CD4-positive, CD25-positive, alpha-beta regulatory T cell (primary cell): ENCODE measurements around the gene ARHGEF28. TPM values are rescaled to one million over a fixed set of nuclear protein-coding genes. Genes with fewer than 3 reads are reported as not detected.

ENCODE experiments used
- ATAC-seq, 2 donors: fragments of 150-1000 bp; cut with Tn5 transposase; one replicate each; pipeline ENCODE4 v1.10.0; 2021; ENCODE audit warnings: low read depth in 2 of 2, moderate number of reproducible peaks in 2 of 2, moderate library complexity in 1 of 2
- DNase-seq, 3 donors: peaks; one replicate each; pipeline versions ENCODE4 v3.0.0 to v3.0.0-alpha.2; 2012 to 2022; ENCODE audit warnings: mixed read lengths in 1 of 3
- H3K27ac ChIP-seq: one replicate; pipeline ENCODE4 v1.7.0; 2013; ENCODE audit warnings: mild to moderate bottlenecking, low read length; ENCODE audit not compliant: insufficient read depth, poor library complexity, severe bottlenecking
- H3K27me3 ChIP-seq: one replicate; pipeline ENCODE4 v1.7.0; 2013; ENCODE audit warnings: low read length; ENCODE audit not compliant: control insufficient read depth, insufficient read depth
- H3K36me3 ChIP-seq: one replicate; pipeline ENCODE4 v1.7.0; 2013; ENCODE audit warnings: mild to moderate bottlenecking, low read length, moderate library complexity; ENCODE audit not compliant: control insufficient read depth, insufficient read depth
- H3K4me1 ChIP-seq: 2 replicates; pipeline ENCODE4 v1.7.0; 2013; ENCODE audit warnings: mild to moderate bottlenecking, low read length; ENCODE audit not compliant: insufficient read depth, control insufficient read depth, poor library complexity, severe bottlenecking
- H3K4me3 ChIP-seq: one replicate; pipeline ENCODE4 v1.7.0; 2013; ENCODE audit warnings: low read depth, mild to moderate bottlenecking, low read length, moderate library complexity
- H3K9me3 ChIP-seq, 2 experiments: 1 replicate in 1 of 2; 2 replicates in 1 of 2; pipeline ENCODE4 v1.7.0; 2013; ENCODE audit warnings: low read length in 2 of 2, mild to moderate bottlenecking in 1 of 2, moderate library complexity in 1 of 2; ENCODE audit not compliant: control insufficient read depth in 2 of 2
- H3K27ac Mint-ChIP-seq, 3 donors: one replicate each; pipeline ENCODE4 v1.8.0; 2020 to 2022; ENCODE audit warnings: mild to moderate bottlenecking in 3 of 3, mixed read lengths in 3 of 3, moderate library complexity in 2 of 3
- H3K27me3 Mint-ChIP-seq: one replicate; pipeline ENCODE4 v1.8.0; 2022; ENCODE audit warnings: mild to moderate bottlenecking, mixed read lengths
- H3K36me3 Mint-ChIP-seq: one replicate; pipeline ENCODE4 v1.8.0; 2020; ENCODE audit warnings: mixed read lengths
- H3K4me1 Mint-ChIP-seq, 4 donors: one replicate each; pipeline ENCODE4 v1.8.0; 2020 to 2022; ENCODE audit warnings: mixed read lengths in 4 of 4, mild to moderate bottlenecking in 1 of 4
- H3K4me3 Mint-ChIP-seq, 4 donors: one replicate each; pipeline ENCODE4 v1.8.0; 2020 to 2022; ENCODE audit warnings: mild to moderate bottlenecking in 4 of 4, mixed read lengths in 4 of 4, moderate library complexity in 3 of 4
- H3K9me3 Mint-ChIP-seq, 7 donors: one replicate each; pipeline ENCODE4 v1.8.0; 2020 to 2022; ENCODE audit warnings: mixed read lengths in 7 of 7, mild to moderate bottlenecking in 3 of 7, moderate library complexity in 2 of 7
- polyA plus RNA-seq, 4 donors: library from polyadenylated mRNA; unstranded; fragments of 300-500 nt; fragmentation: Illumina TruSeq; gene quantifications; one replicate each; pipeline ENCODE4 v1.2.3, GENCODE V29; 2021
- total RNA-seq: library from RNA; stranded (reverse); gene quantifications from one replicate; pipeline ENCODE4 v1.2.3, GENCODE V29; 2022

The ARHGEF28 gene
- total and polyA plus RNA-seq, 5 donors from 2014 or later, result not detected

DNA sequence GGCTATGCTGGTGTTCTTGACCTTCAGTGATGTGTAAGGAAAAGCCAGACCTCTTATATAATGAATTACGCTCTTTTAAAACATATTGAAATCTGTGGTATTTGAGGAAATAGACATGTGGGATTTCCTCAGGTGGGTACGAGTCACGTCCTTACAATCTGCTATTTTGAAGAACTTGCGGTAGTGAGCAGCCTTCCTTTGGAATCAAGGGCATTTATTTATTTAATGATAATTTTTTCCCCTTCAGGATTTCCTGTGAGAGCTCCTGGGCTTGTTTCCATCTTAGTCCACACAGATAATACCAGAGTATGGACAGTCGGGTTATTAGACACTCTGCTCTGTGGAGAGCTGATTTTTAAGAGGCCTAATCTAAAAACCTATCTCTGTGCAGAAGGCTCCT lies 167.9 kb downstream of the ARHGEF28 start:
- Mint-ChIP-seq H3K4me3 (no peak overlapping the region), H3K9me3 (peaks cover 0 to 2% (median 0%) of the 10 kb centered on the region in 7 donors), H3K27me3 (peaks cover 25% of the 10 kb centered on the region), H3K4me1 (no peaks in the 10 kb centered on the region), H3K27ac (no peak overlapping the region), H3K36me3 (no peaks in the 10 kb centered on the region)
- ATAC-seq (no peak), DNase-seq (no peak)
- no peaks in the 10 kb centered on the region for H3K36me3 ChIP-seq
- H3K27ac ChIP-seq, result no peak overlapping the region
- H3K4me3 ChIP-seq, result no peak overlapping the region
- H3K4me1 ChIP-seq, result no peaks in the 10 kb centered on the region
- no peaks in the 10 kb centered on the region for H3K9me3 ChIP-seq
- H3K27me3 ChIP-seq, result peaks cover 2% of the 10 kb centered on the region

DNA sequence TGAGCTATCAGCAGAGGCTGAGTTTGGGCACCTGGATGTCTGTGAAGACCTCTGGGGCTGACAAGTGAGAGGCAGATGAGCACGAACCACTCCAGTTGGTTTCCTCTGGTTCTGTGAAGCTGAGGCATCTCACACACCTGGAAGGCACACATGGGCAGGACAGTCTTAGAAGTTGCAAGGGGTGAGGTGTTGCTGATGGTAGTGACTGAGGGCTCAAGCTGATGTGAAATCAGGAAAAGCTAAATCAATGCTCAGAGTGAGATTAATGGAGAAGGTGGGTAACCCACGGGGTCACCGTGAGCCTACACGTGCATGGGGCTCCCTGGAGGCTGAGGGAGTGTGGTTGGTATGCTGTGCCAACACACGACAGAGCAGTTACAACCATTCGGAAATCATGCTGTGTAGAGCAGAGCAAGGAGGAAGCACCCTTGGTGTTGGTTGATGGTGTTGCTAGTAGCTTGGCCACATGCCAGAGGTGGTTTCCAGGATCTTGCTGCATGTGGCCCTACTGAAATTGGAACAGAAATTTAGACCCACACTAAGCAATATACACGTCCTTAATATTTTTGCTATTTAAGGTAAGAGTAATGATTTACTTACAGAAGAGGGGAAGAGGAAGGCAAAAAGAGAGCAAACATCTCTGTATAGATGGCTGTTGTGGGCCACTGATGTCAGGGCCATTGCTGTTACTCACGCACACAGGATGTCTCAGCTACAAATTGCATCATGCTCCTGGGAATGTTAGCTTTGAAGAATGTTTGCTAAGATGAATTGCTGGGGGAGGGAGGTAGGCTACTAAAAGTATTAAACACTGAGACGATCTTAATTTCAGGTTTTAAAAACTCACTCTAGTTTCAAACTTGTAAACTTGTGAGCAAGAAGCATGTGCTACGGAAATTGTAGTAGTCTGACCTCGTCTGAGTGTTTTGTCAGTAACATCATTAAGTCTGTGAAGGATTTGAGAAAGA lies 170.5 kb downstream of the ARHGEF28 start:
- DNase-seq (no peak), ATAC-seq (peak in 1 of 2 donors; percentile 34)
- no peaks in the 10 kb centered on the region for H3K4me1 ChIP-seq
- no peaks in the 10 kb centered on the region for H3K36me3 Mint-ChIP-seq
- H3K4me3 ChIP-seq, result no peak overlapping the region
- no peak overlapping the region for H3K27ac ChIP-seq
- no peak overlapping the region for H3K4me3 Mint-ChIP-seq
- no peak overlapping the region for H3K27ac Mint-ChIP-seq
- no peaks in the 10 kb centered on the region for H3K36me3 ChIP-seq
- H3K27me3 Mint-ChIP-seq, result peaks cover 26% of the 10 kb centered on the region
- H3K9me3 ChIP-seq, result no peaks in the 10 kb centered on the region
- peaks cover 2% of the 10 kb centered on the region for H3K27me3 ChIP-seq
- peaks cover 0 to 2% (median 0%) of the 10 kb centered on the region in 7 donors for H3K9me3 Mint-ChIP-seq
- H3K4me1 Mint-ChIP-seq, result no peaks in the 10 kb centered on the region

DNA sequence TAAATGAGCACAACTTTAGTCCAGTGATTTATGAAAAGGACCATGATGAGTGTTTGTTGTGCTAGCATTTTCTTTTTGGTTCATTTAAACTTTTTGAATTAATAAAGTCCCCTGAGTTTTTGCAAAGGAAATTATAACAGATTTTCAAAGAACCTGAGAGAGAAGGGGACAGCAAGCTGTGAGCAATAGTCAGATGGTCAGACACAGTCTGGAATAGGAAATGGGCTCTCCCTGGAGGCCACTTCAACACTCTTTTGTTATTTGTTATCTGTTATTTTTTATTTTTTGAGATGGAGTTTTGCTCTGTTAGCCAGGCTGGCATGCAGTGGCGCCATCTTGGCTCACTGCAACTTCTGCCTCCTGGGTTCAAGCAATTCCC lies 171.1 kb downstream of the ARHGEF28 start:
- peaks cover 23% of the 10 kb centered on the region for H3K27me3 Mint-ChIP-seq
- H3K9me3 Mint-ChIP-seq, result peaks cover 0 to 2% (median 0%) of the 10 kb centered on the region in 7 donors
- H3K27ac Mint-ChIP-seq, result no peak overlapping the region
- no peaks in the 10 kb centered on the region for H3K36me3 Mint-ChIP-seq
- ATAC-seq (no peak), DNase-seq (no peak)
- H3K27ac ChIP-seq, result no peak overlapping the region
- H3K4me1 ChIP-seq, result no peaks in the 10 kb centered on the region
- H3K9me3 ChIP-seq, result no peaks in the 10 kb centered on the region
- H3K4me1 Mint-ChIP-seq, result no peaks in the 10 kb centered on the region
- no peak overlapping the region for H3K4me3 ChIP-seq
- peaks cover 2% of the 10 kb centered on the region for H3K27me3 ChIP-seq
- no peaks in the 10 kb centered on the region for H3K36me3 ChIP-seq
- no peak overlapping the region for H3K4me3 Mint-ChIP-seq

DNA sequence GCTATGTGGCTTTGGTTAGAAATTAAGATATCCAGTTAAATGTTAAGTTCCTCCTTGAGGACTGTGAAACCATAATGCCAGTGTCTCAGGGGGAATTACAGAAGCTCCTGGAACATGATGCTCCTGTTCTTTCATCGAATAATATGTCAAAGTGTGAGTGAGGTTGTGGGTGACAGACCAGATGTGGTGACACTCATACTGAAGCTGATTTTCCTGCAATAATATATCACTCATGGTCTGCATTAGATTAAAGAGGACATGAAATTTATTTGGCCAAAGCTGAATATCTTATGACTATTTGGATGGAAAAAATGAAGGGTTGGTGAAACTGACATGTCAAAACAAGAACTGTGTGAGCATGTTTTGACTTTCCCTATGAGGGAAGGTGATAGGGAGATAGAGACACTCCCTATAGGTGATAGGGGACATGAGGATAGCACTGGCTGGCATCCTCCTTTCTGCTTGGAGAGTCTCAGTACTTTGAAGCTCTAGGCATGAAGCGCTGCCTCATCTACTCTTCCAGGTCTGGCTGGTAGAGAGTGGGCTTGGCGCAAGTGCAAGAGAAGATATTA lies 173.5 kb downstream of the ARHGEF28 start:
- H3K4me1 ChIP-seq, result no peaks in the 10 kb centered on the region
- H3K9me3 ChIP-seq, result no peaks in the 10 kb centered on the region
- no peaks in the 10 kb centered on the region for H3K4me1 Mint-ChIP-seq
- H3K27ac ChIP-seq, result no peak overlapping the region
- H3K27me3 Mint-ChIP-seq, result peaks cover 30% of the 10 kb centered on the region
- peaks cover 0 to 3% (median 0%) of the 10 kb centered on the region in 7 donors for H3K9me3 Mint-ChIP-seq
- DNase-seq, result no peak
- H3K4me3 ChIP-seq, result no peak overlapping the region
- no peaks in the 10 kb centered on the region for H3K36me3 ChIP-seq
- no peaks in the 10 kb centered on the region for H3K36me3 Mint-ChIP-seq
- H3K27me3 ChIP-seq, result no peaks in the 10 kb centered on the region
- H3K27ac Mint-ChIP-seq, result no peak overlapping the region
- no peak overlapping the region for H3K4me3 Mint-ChIP-seq
- no peak for ATAC-seq

DNA sequence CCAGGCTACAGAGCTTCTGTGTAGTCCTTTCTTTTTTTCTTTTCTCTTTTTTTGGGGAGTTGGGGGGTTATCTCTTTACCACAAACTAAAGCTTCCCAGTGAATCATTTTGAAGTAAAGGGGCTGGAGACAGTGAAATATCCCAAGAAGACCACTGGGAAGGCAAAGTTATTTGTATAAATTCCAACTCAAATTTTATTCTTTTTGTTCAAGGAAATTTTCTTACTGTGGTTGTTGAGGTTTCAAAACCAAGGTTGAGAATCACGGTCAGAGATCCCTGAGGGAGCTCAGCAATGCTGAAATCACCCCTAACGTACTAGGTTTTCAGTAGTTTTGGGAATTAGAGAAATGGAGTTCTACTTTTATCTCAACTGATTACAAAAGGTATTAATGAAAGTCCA lies 175.7 kb downstream of the ARHGEF28 start:
- Mint-ChIP-seq H3K4me3 (no peak overlapping the region), H3K27ac (no peak overlapping the region), H3K27me3 (peaks cover 24% of the 10 kb centered on the region), H3K9me3 (peaks cover 0 to 3% (median 0%) of the 10 kb centered on the region in 7 donors), H3K36me3 (no peaks in the 10 kb centered on the region), H3K4me1 (no peaks in the 10 kb centered on the region)
- H3K4me1 ChIP-seq, result no peaks in the 10 kb centered on the region
- no peaks in the 10 kb centered on the region for H3K9me3 ChIP-seq
- H3K27me3 ChIP-seq, result no peaks in the 10 kb centered on the region
- no peak overlapping the region for H3K4me3 ChIP-seq
- DNase-seq, result no peak
- no peaks in the 10 kb centered on the region for H3K36me3 ChIP-seq
- H3K27ac ChIP-seq, result no peak overlapping the region
- no peak for ATAC-seq

DNA sequence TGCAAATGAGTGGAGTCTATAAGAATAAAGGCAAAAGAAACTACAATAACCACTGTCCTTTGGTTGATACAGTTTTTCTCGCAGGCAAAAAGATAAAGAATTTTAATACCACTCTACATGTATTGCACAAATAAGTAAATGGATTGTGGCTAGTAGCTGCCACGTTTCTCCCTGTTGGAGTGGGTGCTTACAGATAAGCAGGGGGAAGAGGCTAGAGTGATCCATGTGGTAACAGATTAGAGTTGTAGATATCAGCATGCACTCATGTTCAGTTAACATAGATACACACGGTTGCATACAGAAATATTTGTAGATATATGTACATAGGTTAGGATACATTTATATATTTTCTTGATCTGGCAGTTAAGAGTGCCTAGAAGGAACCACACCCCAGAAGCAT lies 179.5 kb downstream of the ARHGEF28 start:
- H3K27ac Mint-ChIP-seq, result no peak overlapping the region
- ATAC-seq (no peak), DNase-seq (no peak)
- no peaks in the 10 kb centered on the region for H3K9me3 ChIP-seq
- no peaks in the 10 kb centered on the region for H3K27me3 ChIP-seq
- H3K36me3 Mint-ChIP-seq, result no peaks in the 10 kb centered on the region
- no peaks in the 10 kb centered on the region for H3K4me1 ChIP-seq
- no peak overlapping the region for H3K4me3 ChIP-seq
- H3K36me3 ChIP-seq, result no peaks in the 10 kb centered on the region
- H3K9me3 Mint-ChIP-seq, result peaks cover 0 to 1% (median 0%) of the 10 kb centered on the region in 7 donors
- no peak overlapping the region for H3K4me3 Mint-ChIP-seq
- H3K27me3 Mint-ChIP-seq, result peaks cover 22% of the 10 kb centered on the region
- no peak overlapping the region for H3K27ac ChIP-seq
- no peaks in the 10 kb centered on the region for H3K4me1 Mint-ChIP-seq

DNA sequence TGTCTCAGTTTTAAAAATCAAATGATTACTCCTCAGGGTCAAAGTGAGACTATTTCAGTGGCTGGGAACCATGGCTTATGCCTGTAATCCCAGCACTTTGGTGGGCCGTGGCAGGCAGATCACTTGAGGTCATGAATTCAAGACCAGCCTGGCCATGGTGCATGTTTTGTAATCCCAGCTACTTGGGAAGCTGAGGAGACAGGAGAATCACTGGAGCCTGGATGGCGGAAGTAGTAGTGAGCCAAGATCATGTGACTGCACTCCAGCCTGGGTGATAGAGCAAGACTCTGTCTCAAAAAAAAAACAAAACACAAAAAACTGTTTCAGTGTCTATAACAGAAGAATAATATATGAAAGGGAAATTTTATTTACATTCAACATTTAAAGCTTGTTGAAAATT lies 182.9 kb downstream of the ARHGEF28 start:
- ATAC-seq (no peak), DNase-seq (no peak)
- H3K9me3 ChIP-seq, result no peaks in the 10 kb centered on the region
- H3K4me3 Mint-ChIP-seq, result no peak overlapping the region
- no peaks in the 10 kb centered on the region for H3K9me3 Mint-ChIP-seq
- H3K27ac ChIP-seq, result no peak overlapping the region
- no peaks in the 10 kb centered on the region for H3K4me1 Mint-ChIP-seq
- H3K27ac Mint-ChIP-seq, result no peak overlapping the region
- H3K27me3 Mint-ChIP-seq, result peaks cover 9% of the 10 kb centered on the region
- H3K4me3 ChIP-seq, result no peak overlapping the region
- no peaks in the 10 kb centered on the region for H3K36me3 Mint-ChIP-seq
- peaks cover 2% of the 10 kb centered on the region for H3K27me3 ChIP-seq
- no peaks in the 10 kb centered on the region for H3K4me1 ChIP-seq
- H3K36me3 ChIP-seq, result no peaks in the 10 kb centered on the region
